ACC112 (cell line): Measurements from ENCODE around the gene TPRX2.
"Not testable (repeated sequence)": the region's sequence is repeated elsewhere in the genome, so short reads cannot be mapped to it uniquely, and the experiment has no call there.

Source experiments
- H2AFZ ChIP-seq: fragments of 200-600 bp; sonication (generic); one replicate; pipeline ENCODE4 v1.6.0; 2017; ENCODE audit warnings: antibody characterized with exemption, low read length; ENCODE audit not compliant: unreplicated experiment
- H3K27ac ChIP-seq: fragments of 200-600 bp; sonication (generic); 2 replicates; pipeline ENCODE4 v1.5.1; 2014; ENCODE audit warnings: low read depth, mild to moderate bottlenecking, antibody characterized with exemption, low read length, moderate library complexity
- H3K27me3 ChIP-seq: fragments of 200-600 bp; sonication (generic); 2 replicates; pipeline ENCODE4 v1.6.1; 2014; ENCODE audit warnings: mild to moderate bottlenecking, antibody characterized with exemption, low read length, moderate library complexity, mixed read lengths; ENCODE audit not compliant: insufficient read depth
- H3K36me3 ChIP-seq: fragments of 200-600 bp; sonication (generic); 2 replicates; pipeline ENCODE4 v1.6.1; 2016; ENCODE audit warnings: mild to moderate bottlenecking, antibody characterized with exemption, low read length, moderate library complexity, mixed read lengths; ENCODE audit not compliant: insufficient read depth
- H3K4me1 ChIP-seq: fragments of 200-600 bp; sonication (generic); one replicate; pipeline ENCODE4 v1.6.1; 2016; ENCODE audit warnings: low read length, mixed read lengths; ENCODE audit not compliant: insufficient read depth, unreplicated experiment, control insufficient read depth
- H3K4me3 ChIP-seq: fragments of 200-600 bp; sonication (generic); 2 replicates; pipeline ENCODE4 v1.5.1; 2014; ENCODE audit warnings: mild to moderate bottlenecking, low read depth, low read length
- H3K79me2 ChIP-seq: fragments of 200-600 bp; sonication (generic); one replicate; pipeline ENCODE4 v1.6.0; 2016; ENCODE audit warnings: low read length; ENCODE audit not compliant: control insufficient read depth, unreplicated experiment, insufficient read depth

Gene TPRX2

DNA sequence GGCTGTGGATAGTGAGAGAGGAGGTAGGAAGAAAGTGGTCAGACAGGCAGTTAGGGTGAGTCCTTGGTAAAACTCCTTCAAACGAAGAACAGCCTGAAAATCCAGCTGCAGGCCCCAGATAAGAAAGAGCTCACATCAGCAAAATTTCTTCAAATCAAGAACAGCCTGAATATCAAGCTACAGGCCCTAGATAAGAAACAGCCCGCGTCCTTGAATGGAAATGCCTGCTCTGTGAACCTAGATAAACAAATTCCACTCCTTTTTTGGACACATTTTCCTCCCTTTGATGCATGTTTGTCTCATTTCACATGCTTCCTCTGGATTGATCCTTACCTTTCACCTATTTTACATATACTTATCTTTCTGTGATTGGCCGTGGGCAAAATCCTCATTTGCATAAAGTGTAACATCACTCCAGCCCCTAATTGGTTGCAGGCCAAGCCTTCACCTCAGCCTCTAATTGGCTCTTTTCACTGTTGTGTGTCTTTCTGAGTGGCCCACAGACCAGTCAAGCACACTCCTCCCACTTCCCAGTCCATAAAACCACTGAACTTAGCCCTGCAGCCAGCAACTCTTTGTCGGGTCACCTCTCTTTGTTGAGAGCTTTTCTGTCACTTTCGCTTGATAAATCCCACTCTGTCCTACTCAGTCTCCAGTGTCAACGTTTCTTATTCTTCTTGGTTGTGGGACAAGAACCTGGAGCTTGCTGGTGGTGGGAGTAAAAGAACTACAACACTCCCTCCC is 33.1 kb downstream of the TPRX2 start:
- Histone ChIP-seq H3K27ac (no peak overlapping the region), H2AFZ (no peak overlapping the region)

DNA sequence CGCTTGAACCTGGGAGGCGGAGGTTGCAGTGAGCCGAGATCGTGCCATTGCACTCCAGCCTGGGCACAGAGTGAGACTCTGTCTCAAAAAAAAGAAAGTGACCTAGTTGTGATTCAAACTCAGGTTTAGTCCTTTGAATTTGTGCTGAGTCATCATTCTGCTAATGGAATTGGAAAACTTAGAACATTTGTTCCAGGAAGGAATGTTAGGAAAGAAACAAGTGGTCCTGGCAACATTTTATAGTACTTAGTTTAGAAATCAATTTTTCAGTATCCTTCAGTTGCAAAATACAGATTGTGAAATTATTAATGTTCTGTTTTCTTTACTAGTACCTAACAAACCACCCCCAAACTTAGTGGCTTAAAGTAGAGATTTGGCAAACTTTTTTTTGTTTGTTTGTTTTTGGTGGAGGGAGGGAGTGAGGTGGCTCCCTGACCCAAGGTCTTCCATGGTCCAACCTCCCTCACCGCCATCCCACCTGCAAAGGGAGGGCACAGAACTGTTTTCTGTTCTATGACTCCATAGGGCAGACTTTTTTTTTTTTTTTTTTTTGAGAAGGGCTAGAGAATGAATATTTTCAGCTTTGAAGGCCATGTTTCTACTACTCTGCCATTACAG is 36.2 kb downstream of the TPRX2 start:
- no peaks in the 10 kb centered on the region for H3K36me3 ChIP-seq
- H3K4me1 ChIP-seq = no peaks in the 10 kb centered on the region
- H3K4me3 ChIP-seq = no peak overlapping the region
- no peaks in the 10 kb centered on the region for H3K79me2 ChIP-seq
- H2AFZ ChIP-seq = no peak overlapping the region
- no peaks in the 10 kb centered on the region for H3K27me3 ChIP-seq
- no peak overlapping the region for H3K27ac ChIP-seq

More for the DNA sequence above, 33.1 kb downstream of the TPRX2 start:
- Histone ChIP-seq H3K79me2 (no peaks in the 10 kb centered on the region), H3K27me3 (no peaks in the 10 kb centered on the region), H3K4me1 (no peaks in the 10 kb centered on the region), H3K4me3 (no peak overlapping the region), H3K36me3 (no peaks in the 10 kb centered on the region)

DNA sequence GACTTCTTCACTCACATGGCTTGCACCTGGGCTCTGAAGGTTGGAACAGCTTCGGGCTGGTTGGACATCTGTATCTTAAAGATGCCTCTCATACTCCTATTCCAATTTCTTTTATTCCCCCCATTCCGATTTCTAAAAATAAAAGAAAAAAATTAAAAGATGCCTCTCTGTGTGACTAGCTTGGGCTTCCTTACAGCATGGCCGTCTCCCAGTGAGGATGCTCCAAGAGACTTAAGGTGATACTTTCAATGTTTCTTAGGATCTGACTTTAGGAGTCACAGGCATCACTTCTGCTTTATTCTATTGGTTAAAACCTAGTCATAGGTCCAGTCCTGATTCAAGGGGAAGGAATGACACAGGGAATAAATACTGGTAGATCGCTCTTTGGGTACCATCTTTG is 37.0 kb downstream of the TPRX2 start:
- H3K27ac ChIP-seq = no peak overlapping the region
- H2AFZ ChIP-seq = no peak overlapping the region
- no peaks in the 10 kb centered on the region for H3K79me2 ChIP-seq
- H3K36me3 ChIP-seq = no peaks in the 10 kb centered on the region
- H3K27me3 ChIP-seq = no peaks in the 10 kb centered on the region
- no peaks in the 10 kb centered on the region for H3K4me1 ChIP-seq
- no peak overlapping the region for H3K4me3 ChIP-seq

DNA sequence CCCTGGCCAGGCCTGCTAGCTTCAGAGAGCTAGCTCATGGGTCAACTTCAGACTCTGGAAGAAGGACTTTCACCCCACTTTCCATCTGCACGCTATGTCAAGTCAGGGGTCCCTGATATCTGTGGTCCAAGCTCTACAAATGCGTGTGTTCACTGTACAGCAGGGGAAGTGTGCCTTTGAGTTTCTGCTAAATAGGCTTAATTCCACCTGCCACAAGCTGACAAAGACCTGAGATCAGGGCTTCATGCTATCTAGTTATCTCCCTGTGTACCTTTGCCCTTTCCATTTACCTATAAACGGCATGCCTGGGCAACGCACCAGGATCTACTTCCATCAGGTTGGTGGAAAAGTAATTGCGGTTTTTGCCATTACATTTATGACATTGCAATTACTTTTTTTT is 37.7 kb downstream of the TPRX2 start:
- H2AFZ ChIP-seq = no peak overlapping the region
- H3K27ac ChIP-seq = no peak overlapping the region
- H3K79me2 ChIP-seq = no peaks in the 10 kb centered on the region
- H3K36me3 ChIP-seq = no peaks in the 10 kb centered on the region
- H3K4me1 ChIP-seq = no peaks in the 10 kb centered on the region
- H3K4me3 ChIP-seq = no peak overlapping the region
- H3K27me3 ChIP-seq = no peaks in the 10 kb centered on the region

DNA sequence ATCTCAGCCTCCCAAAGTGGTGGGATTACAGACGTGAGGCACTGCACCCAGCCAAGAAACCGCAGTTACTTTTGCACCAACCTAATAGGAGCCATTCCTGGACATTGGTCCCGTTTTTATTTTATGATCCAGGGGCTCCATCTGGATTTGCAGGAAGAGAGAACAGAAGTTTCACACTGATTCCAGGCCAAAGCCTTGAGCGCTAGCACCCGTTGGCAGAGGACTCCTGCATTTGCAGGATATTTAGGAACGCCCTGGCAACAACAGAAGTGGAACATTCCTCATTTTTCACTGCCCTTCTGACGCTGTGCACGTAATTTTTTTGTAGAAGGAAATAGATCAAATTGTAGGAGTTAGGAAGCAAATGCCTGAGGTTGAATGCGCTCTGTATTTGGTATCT is 38.8 kb downstream of the TPRX2 start:
- Histone ChIP-seq H3K4me1 (no peaks in the 10 kb centered on the region), H3K27ac (no peak overlapping the region), H2AFZ (no peak overlapping the region), H3K79me2 (no peaks in the 10 kb centered on the region), H3K36me3 (no peaks in the 10 kb centered on the region), H3K4me3 (no peak overlapping the region), H3K27me3 (0 out of 2 replicates have a peak, but pooled peaks cover 4% of the 10 kb centered on the region)

DNA sequence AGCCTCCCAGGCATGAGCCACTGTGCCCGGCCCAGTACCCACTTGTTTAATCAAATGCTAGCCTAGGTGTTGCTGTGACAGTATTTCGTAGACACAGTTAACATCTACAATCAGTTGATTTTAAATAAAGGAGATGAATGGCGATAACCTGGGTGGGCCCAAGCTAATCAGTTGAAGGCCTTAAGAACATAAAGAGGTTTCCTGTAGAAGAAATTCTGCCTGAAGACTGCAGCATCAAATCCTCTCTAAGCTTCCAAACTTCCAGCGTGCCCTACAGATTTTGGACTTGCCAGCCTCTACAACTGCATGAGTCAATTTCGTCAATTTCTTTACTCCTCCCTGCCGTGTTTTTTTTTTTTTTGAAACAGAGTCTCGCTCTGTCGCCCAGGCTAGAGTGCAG is 40.3 kb downstream of the TPRX2 start:
- Histone ChIP-seq H3K4me3 (no peak overlapping the region), H3K4me1 (no peaks in the 10 kb centered on the region), H3K27ac (no peak overlapping the region), H3K27me3 (0 out of 2 replicates have a peak, but pooled peaks cover 4% of the 10 kb centered on the region), H3K36me3 (no peaks in the 10 kb centered on the region), H2AFZ (no peak overlapping the region), H3K79me2 (no peaks in the 10 kb centered on the region)

DNA sequence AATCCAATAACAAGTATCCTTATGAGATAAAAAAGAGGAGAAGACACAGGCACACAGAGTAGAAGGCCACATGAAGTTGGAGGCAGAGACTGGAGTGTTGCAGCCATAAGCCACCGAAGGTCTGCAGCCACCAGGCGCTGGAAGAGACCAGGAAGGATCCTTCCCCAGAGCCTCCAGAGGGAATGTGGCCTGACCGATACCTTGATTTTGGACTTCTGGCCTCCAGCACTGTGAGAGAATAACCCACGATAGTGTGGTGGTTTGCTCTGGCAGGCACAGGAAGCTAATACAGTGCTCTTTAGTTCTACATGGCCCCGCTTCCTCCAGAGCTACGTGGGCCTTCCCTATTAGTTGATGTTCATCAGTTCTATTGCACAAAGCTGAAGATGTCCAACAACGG is 42.3 kb downstream of the TPRX2 start:
- Histone ChIP-seq H3K27me3 (0 out of 2 replicates have a peak, but pooled peaks cover 4% of the 10 kb centered on the region), H3K27ac (no peak overlapping the region), H2AFZ (no peak overlapping the region), H3K4me1 (no peaks in the 10 kb centered on the region), H3K79me2 (no peaks in the 10 kb centered on the region), H3K36me3 (no peaks in the 10 kb centered on the region), H3K4me3 (no peak overlapping the region)

DNA sequence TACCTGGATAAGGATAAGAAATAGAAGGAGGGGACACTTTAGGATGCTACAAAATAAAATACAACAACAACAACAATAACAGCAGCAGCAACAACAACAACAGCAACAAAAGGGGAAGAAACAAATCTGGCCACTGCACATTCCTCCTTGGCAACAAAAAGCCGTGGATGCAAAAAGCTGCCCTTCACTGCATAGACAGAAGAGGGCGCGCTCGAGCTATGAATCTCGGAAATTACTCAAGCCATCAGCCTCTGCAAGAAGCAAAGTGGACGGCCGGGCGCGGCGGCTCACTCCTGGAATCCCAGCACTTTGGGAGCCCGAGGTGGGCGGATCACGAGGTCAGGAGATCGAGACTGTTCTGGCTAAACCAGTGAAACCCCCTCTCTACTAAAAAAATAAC is 50.3 kb downstream of the TPRX2 start:
- H3K4me3 ChIP-seq, H3K36me3 ChIP-seq, H3K27me3 ChIP-seq, H3K79me2 ChIP-seq, H3K4me1 ChIP-seq, H2AFZ ChIP-seq, H3K27ac ChIP-seq: not testable (repeated sequence)

DNA sequence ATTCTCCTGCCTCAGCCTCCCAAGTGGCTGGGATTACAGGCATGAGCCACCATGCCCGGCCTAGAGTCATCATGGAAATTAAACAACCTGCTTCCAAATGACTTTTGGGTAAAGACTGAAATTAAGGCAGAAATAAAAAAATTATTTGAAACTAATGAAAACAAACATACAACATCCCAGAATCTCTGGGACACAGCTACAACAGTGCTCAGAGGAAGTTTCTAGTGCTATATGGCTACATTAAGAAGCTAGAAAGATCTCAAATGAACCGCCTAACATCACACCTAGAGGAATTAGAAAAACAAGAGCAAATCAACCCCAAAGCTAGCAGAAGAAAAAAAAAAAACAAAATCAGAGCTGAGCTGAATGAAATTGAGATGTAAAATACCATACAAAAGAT is 51.2 kb downstream of the TPRX2 start:
- H3K36me3 ChIP-seq, H3K27me3 ChIP-seq, H2AFZ ChIP-seq, H3K4me1 ChIP-seq, H3K79me2 ChIP-seq, H3K4me3 ChIP-seq, H3K27ac ChIP-seq: not testable (repeated sequence)
